Testis (tissue), 3 donors: ENCODE data around the gene SEMA3E. TPM values are rescaled to one million over a fixed set of nuclear protein-coding genes. Genes with fewer than 3 reads are reported as not detected.

Source experiments
- DNase-seq: peaks from one replicate; pipeline ENCODE4 v3.0.0-alpha.2; 2019
- H3K27ac ChIP-seq, 2 donors: fragments of 200-600 bp; sonication (generic); one replicate each; pipeline ENCODE4 v1.5.1; 2019
- H3K27me3 ChIP-seq: fragments of 200-600 bp; sonication (generic); one replicate; pipeline ENCODE4 v1.5.1; 2019
- H3K36me3 ChIP-seq: fragments of 200-600 bp; sonication (generic); one replicate; pipeline ENCODE4 v1.5.1; 2017; ENCODE audit warnings: low read depth; ENCODE audit errors: missing control alignments
- H3K4me1 ChIP-seq: fragments of 200-600 bp; sonication (generic); one replicate; pipeline ENCODE4 v1.5.1; 2019
- H3K4me3 ChIP-seq, 2 donors: fragments of 200-600 bp; sonication (generic); one replicate each; pipeline ENCODE4 v1.5.1; 2017 to 2019
- H3K9me3 ChIP-seq: fragments of 200-600 bp; sonication (generic); one replicate; pipeline ENCODE4 v1.5.1; 2017
- CTCF ChIP-seq, 3 experiments: fragments of 450-650 bp in 2 of 3; fragments of 200-600 bp in 1 of 3; sonication (generic) in 1 of 3; IDR thresholded peaks; one replicate each; pipeline ENCODE4 v1.5.1; 2016 to 2019; ENCODE audit warnings: antibody characterized with exemption in 3 of 3, mild to moderate bottlenecking in 2 of 3, moderate library complexity in 1 of 3
- POLR2A ChIP-seq: fragments of 450-650 bp; IDR thresholded peaks from one replicate; pipeline ENCODE4 v1.6.1; 2017; ENCODE audit warnings: antibody characterized with exemption, mild to moderate bottlenecking, moderate library complexity
- WGBS, 2 donors: methylation state at CpG; one replicate each; pipeline ENCODE4 v1.1.5; 2018; 5-methylcytosine and 5-hydroxymethylcytosine counted together
- intact Hi-C: fragments of 100-400 bp; cut with DNase I; formaldehyde crosslinking; loops from one replicate; pipeline ENCODE4 v1.15.1; 2023; ENCODE audit warnings: low total_unique reads
- polyA plus RNA-seq: library from polyadenylated mRNA; stranded (reverse); fragments of 350-450 nt; fragmentation: Illumina TruSeq; extraction: RNeasy Lipid Tissue Mini Kit (QIAGEN cat#74804); gene quantifications from one replicate; pipeline ENCODE4 v1.2.3, GENCODE V29; 2014; ENCODE audit warnings: low read depth, low replicate concordance; ENCODE audit not compliant: insufficient read depth
- total RNA-seq, 2 donors: library from RNA; depleted of rRNA; stranded (reverse); fragments of >200 nt; gene quantifications; one replicate each; pipeline ENCODE4 v1.2.3, GENCODE V29; 2016

SEMA3E gene
- total and polyA plus RNA-seq, 3 donors from 2014 or later: 0.19 to 0.47 (median 0.36) TPM

GRCh38 chr7:83693256-83693655 lies 44.3 kb upstream of the SEMA3E start:
- intact Hi-C loops: no loop called here
- Histone ChIP-seq H3K4me1 (no peaks in the 10 kb centered on the region), H3K4me3 (no peak overlapping the region), H3K27ac (no peak overlapping the region), H3K36me3 (no peaks in the 10 kb centered on the region), H3K27me3 (no peaks in the 10 kb centered on the region), H3K9me3 (no peaks in the 10 kb centered on the region)
- TF ChIP-seq CTCF (IDR thresholded peaks at IDR 0.05) (no peak), POLR2A (no peak)
- WGBS, 2 donors: 86 to 88% methylated on average over 1 of the region's 1 CpG
- no peak for DNase-seq

- no peaks in the 10 kb centered on the region for H3K9me3 ChIP-seq
- H3K4me3 ChIP-seq: no peak overlapping the region
- intact Hi-C loops: no loop called here
- no peaks in the 10 kb centered on the region for H3K36me3 ChIP-seq
- no peaks in the 10 kb centered on the region for H3K27me3 ChIP-seq
- TF ChIP-seq POLR2A (no peak), CTCF (IDR thresholded peaks at IDR 0.05) (no peak)
- DNase-seq: no peak
- no peaks in the 10 kb centered on the region for H3K4me1 ChIP-seq
- WGBS, 2 donors: 73 to 74% methylated on average over 4 of the region's 4 CpGs
- no peak overlapping the region for H3K27ac ChIP-seq
Measured at GRCh38 chr7:83691095-83691494, 42.2 kb upstream of the SEMA3E start.

- Histone ChIP-seq H3K36me3 (no peaks in the 10 kb centered on the region), H3K9me3 (no peaks in the 10 kb centered on the region), H3K4me3 (no peak overlapping the region), H3K27ac (no peak overlapping the region), H3K4me1 (no peaks in the 10 kb centered on the region), H3K27me3 (no peaks in the 10 kb centered on the region)
- intact Hi-C loops: no loop called here
- WGBS, 2 donors: 73 to 79% methylated on average over 1 of the region's 1 CpG
- DNase-seq: no peak
- no peak for TF ChIP-seq CTCF (IDR thresholded peaks at IDR 0.05)
- no peak for TF ChIP-seq POLR2A
Measured at GRCh38 chr7:83689855-83690254, 40.9 kb upstream of the SEMA3E start.

- no peak for DNase-seq
- H3K27ac ChIP-seq: no peak overlapping the region
- 83 to 92% methylated on average over 1 of the region's 1 CpG for WGBS, 2 donors
- no peak overlapping the region for H3K4me3 ChIP-seq
- no peaks in the 10 kb centered on the region for H3K4me1 ChIP-seq
- TF ChIP-seq POLR2A (no peak), CTCF (IDR thresholded peaks at IDR 0.05) (no peak)
- H3K36me3 ChIP-seq: no peaks in the 10 kb centered on the region
- no peaks in the 10 kb centered on the region for H3K27me3 ChIP-seq
- intact Hi-C loops: no loop called here
- no peaks in the 10 kb centered on the region for H3K9me3 ChIP-seq
Measured at GRCh38 chr7:83686416-83686815, 37.5 kb upstream of the SEMA3E start.

- H3K27me3 ChIP-seq: no peaks in the 10 kb centered on the region
- H3K4me3 ChIP-seq: no peak overlapping the region
- intact Hi-C loops: no loop called here
- no peak for TF ChIP-seq CTCF (IDR thresholded peaks at IDR 0.05)
- TF ChIP-seq POLR2A: no peak
- no peaks in the 10 kb centered on the region for H3K4me1 ChIP-seq
- 70 to 89% methylated on average over 3 of the region's 3 CpGs for WGBS, 2 donors
- no peaks in the 10 kb centered on the region for H3K36me3 ChIP-seq
- no peaks in the 10 kb centered on the region for H3K9me3 ChIP-seq
- H3K27ac ChIP-seq: no peak overlapping the region
- no peak for DNase-seq
Measured at GRCh38 chr7:83684928-83685327, 36.0 kb upstream of the SEMA3E start.
